ENCODE data around the gene SCAND1.
"Not testable (repeated sequence)": the region's sequence is repeated elsewhere in the genome, so short reads cannot be mapped to it uniquely, and the experiment has no call there.

Gene SCAND1

DNA sequence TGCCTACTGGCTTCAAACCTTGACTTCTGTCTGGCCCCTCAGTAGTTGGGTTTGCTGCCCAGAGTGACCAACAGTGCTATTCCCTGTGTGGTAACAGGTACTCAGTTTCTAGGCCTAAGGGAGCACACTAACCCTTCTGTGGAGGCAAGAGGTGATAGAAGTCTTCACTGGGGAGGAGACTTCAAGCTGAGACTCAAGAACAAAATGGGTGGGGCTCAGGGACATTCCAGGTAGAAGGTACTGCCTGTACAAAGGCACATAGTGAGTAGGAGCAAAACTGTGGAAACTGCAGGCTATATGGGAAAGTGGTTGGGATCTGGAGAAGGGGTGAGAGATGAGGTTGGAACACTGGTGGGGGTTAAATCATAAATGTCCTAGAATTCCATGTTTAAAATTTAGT lies 2.3 kb upstream of the SCAND1 start:
- no peak overlapping the region for H3K27ac ChIP-seq (ENCODE audit: low read depth, low read length)
- no peaks in the 10 kb centered on the region for H3K27me3 ChIP-seq (ENCODE audit: control insufficient read depth, insufficient read depth, low read length)
- H3K9ac ChIP-seq (ENCODE audit: low read depth, low read length), result no peak overlapping the region
- H3K9me3 ChIP-seq (ENCODE audit: control insufficient read depth, insufficient read depth, low read length), result no peaks in the 10 kb centered on the region
- no peak overlapping the region for H3K4me3 ChIP-seq (ENCODE audit: low read depth, low read length)
- peaks cover 15% of the 10 kb centered on the region for H3K4me1 ChIP-seq (ENCODE audit: control insufficient read depth, insufficient read depth, low read length)
- no peaks in the 10 kb centered on the region for H3K36me3 ChIP-seq (ENCODE audit: control insufficient read depth, insufficient read depth, low read length)

DNA sequence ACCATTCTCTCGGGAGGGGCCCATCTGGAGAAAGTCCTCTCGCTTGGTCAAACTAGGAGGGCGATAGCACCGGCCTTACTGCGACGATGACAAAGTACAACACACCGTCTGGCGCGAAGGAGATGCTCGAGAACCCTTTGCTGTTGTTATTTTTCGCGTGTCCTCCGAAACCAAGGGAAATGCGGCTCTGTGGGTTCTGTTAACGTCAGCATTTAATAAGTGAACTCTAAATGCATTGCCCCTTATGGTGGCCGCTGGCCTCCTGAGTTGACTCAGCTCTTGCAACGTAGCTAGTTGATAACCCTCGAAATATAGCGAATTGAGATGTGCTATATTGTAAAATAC lies 577 bp upstream of the SCAND1 start:
- peak overlapping the region; percentile 98 for H3K4me3 ChIP-seq (ENCODE audit: low read depth, low read length)
- peak overlapping the region; percentile 100 for H3K27ac ChIP-seq (ENCODE audit: low read depth, low read length)

DNA sequence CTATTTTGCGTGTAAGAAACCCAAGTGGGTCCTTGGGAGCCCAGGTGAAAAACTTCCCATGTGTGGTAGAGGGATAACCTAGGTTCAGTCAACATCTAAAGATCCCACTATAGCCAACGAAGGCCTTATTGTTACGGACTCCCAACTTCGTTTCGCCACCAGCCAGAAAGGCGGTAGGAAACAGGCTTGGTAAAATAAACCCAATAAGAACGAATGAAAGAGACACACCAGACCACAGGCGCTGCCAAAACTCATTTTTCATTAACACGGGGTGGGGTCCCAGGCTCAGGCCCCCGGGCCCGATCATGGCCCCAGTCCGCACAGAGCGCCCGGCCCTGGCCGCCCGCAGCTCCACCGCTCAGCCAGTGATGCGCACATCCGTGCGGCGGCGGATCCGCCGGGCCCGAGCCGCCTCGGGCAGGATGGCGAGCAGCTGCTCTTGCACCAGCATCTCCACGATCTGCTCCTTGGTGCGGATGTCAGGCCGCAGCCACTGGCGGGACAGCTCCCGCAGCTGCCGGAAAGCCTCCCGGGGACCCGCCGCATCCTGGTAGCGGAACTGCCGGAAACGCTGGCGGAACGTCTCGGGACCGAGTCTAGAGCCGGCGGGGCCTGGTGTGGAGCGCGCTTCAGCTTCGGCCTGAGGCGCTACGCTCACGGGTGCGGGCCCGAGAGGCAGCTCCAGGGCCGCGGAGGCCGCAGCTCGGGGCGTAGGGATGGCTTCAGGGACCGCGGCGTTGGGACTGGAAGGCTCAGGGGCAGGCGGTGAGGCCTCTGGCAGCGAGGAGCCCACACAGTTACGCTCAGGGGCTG lies 709 bp downstream of the SCAND1 start:
- H3K9ac ChIP-seq (ENCODE audit: low read depth, low read length), result peak overlapping the region; percentile 99
- peak overlapping the region; percentile 98 for H3K4me3 ChIP-seq (ENCODE audit: low read depth, low read length)
- H3K27me3 ChIP-seq (ENCODE audit: control insufficient read depth, insufficient read depth, low read length), result no peaks in the 10 kb centered on the region
- peak overlapping the region; percentile 100 for H3K27ac ChIP-seq (ENCODE audit: low read depth, low read length)
- no peaks in the 10 kb centered on the region for H3K9me3 ChIP-seq (ENCODE audit: control insufficient read depth, insufficient read depth, low read length)
- peaks cover 15% of the 10 kb centered on the region for H3K4me1 ChIP-seq (ENCODE audit: control insufficient read depth, insufficient read depth, low read length)
- peaks cover 1% of the 10 kb centered on the region for H3K36me3 ChIP-seq (ENCODE audit: control insufficient read depth, insufficient read depth, low read length)

More for the DNA sequence above, 577 bp upstream of the SCAND1 start:
- Histone ChIP-seq H3K4me1 (ENCODE audit: control insufficient read depth, insufficient read depth, low read length) (peaks cover 15% of the 10 kb centered on the region), H3K27me3 (ENCODE audit: control insufficient read depth, insufficient read depth, low read length) (no peaks in the 10 kb centered on the region), H3K9ac (ENCODE audit: low read depth, low read length) (peak overlapping the region; percentile 99), H3K9me3 (ENCODE audit: control insufficient read depth, insufficient read depth, low read length) (no peaks in the 10 kb centered on the region), H3K36me3 (ENCODE audit: control insufficient read depth, insufficient read depth, low read length) (no peaks in the 10 kb centered on the region; the same call in 1 of the 2 replicates)

DNA sequence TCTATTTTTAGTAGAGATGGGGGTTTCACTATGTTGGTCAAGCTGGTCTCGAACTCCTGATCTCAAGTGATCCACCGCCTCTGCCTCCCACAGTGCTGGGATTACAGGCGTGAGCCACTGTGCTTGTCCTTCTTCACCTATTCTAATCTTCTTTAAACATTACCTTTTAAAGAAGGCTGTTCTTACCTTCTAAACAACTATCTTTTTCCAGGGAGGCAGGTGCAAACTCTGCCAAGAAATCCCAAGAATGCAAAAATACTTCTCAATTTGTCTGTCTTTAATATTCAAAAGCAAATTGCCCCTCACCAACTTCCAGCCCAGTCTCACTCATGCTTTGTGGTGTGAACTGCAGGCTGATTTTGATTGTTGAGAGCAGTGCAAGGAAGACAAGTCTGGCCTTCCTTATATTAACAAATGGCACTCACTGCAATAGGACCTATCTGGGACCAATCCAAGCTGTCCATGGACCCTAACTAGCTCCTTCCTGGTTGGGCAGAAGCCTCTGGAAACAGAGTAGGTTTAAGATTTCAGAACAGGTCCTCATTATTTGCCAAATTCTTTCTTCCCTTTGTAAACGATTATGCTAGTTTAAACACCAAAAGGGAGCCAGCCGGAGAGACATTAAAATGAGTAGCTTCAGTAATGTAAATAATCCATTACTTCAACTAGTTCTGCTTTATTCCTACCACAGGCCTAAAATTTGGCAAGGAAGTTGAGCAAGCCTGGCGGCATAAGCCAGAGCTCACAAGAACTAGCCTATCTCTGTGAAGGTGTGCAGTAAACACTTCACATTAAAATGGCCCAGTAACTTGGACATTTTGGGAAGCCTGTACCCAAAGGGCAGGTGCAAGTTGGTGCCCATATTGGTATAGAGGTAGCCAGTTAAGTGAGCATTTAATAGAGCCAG lies 1.6 kb downstream of the SCAND1 start:
- Histone ChIP-seq H3K27me3 (ENCODE audit: control insufficient read depth, insufficient read depth, low read length) (no peaks in the 10 kb centered on the region), H3K36me3 (ENCODE audit: control insufficient read depth, insufficient read depth, low read length) (peaks cover 10% of the 10 kb centered on the region)

DNA sequence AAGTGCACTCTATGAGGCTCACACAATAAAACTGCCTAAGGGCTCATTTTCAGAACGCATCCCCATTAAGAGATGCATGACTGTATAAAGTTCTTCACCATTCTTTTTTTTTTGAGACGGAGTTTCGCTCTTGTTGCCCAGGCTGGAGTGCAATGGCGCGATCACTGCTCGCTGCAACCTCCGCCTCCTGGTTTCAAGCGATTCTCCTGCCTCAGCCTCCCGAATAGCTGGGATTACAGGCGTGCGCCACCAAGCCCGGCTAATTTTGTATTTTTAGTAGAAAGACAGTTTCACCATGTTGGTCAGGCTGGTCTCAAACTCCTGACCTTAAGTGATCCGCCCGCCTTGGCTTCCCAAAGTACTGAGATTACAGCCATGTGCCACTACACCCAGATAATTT lies 2.2 kb downstream of the SCAND1 start:
- H3K27me3 ChIP-seq (ENCODE audit: control insufficient read depth, insufficient read depth, low read length); H3K27ac ChIP-seq (ENCODE audit: low read depth, low read length); H3K9ac ChIP-seq (ENCODE audit: low read depth, low read length); H3K9me3 ChIP-seq (ENCODE audit: control insufficient read depth, insufficient read depth, low read length): not testable (repeated sequence)
- H3K4me1 ChIP-seq (ENCODE audit: control insufficient read depth, insufficient read depth, low read length), result peaks cover 15% of the 10 kb centered on the region
- peak overlapping the region; percentile 98; the same call in 1 of the 2 replicates for H3K4me3 ChIP-seq (ENCODE audit: low read depth, low read length)
- peaks cover 12% of the 10 kb centered on the region for H3K36me3 ChIP-seq (ENCODE audit: control insufficient read depth, insufficient read depth, low read length)

More for the DNA sequence above, 1.6 kb downstream of the SCAND1 start:
- peak overlapping the region; percentile 100 for H3K27ac ChIP-seq (ENCODE audit: low read depth, low read length)
- H3K4me3 ChIP-seq (ENCODE audit: low read depth, low read length), result peak overlapping the region; percentile 98
- no peaks in the 10 kb centered on the region for H3K9me3 ChIP-seq (ENCODE audit: control insufficient read depth, insufficient read depth, low read length)
- H3K4me1 ChIP-seq (ENCODE audit: control insufficient read depth, insufficient read depth, low read length), result peaks cover 15% of the 10 kb centered on the region
- peak overlapping the region; percentile 99 for H3K9ac ChIP-seq (ENCODE audit: low read depth, low read length)

DNA sequence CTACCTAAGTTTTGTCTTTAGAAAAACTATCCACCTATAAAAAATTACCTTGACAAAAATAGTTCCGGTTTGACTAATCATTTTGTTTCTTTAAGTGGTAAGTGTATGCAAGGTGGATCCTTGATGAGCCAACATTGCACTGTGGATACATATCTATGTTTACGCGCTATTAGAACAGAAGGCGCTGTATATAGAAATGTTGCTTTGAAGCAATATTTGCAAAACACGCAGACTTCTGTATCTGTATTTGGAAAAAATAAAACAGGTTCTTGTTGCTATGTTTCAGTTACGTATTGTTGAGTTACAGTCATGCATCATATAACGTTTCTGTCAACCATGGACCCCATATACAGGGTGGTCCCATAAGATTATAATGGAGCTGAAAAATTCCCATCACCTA lies 4.2 kb downstream of the SCAND1 start:
- no peaks in the 10 kb centered on the region for H3K27me3 ChIP-seq (ENCODE audit: control insufficient read depth, insufficient read depth, low read length)
- H3K4me3 ChIP-seq (ENCODE audit: low read depth, low read length), result no peak overlapping the region
- no peak overlapping the region for H3K27ac ChIP-seq (ENCODE audit: low read depth, low read length)
- H3K9me3 ChIP-seq (ENCODE audit: control insufficient read depth, insufficient read depth, low read length), result no peaks in the 10 kb centered on the region
- peaks cover 11% of the 10 kb centered on the region for H3K4me1 ChIP-seq (ENCODE audit: control insufficient read depth, insufficient read depth, low read length)
- H3K36me3 ChIP-seq (ENCODE audit: control insufficient read depth, insufficient read depth, low read length), result peaks cover 19% of the 10 kb centered on the region
- no peak overlapping the region for H3K9ac ChIP-seq (ENCODE audit: low read depth, low read length)

DNA sequence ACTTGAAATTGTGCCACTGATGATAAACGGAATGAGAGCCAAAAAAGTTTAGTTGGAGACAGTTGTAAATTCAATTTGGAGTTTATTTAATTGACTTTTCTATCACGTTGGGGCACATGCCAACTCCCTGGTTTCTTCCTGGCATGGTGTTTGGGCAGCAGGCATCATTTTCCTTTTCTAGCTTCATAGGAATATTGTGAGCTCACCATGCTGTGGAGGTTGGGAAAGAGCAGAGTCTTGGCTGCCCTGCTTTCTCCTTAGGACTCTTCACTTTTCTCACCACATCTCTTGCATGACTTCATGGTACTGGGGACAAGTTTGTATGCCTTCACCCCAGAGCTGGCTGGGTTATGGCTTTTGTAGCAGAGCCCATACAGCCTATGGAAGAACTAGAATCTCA lies 6.4 kb downstream of the SCAND1 start:
- Histone ChIP-seq H3K36me3 (ENCODE audit: control insufficient read depth, insufficient read depth, low read length) (peaks cover 32% of the 10 kb centered on the region), H3K4me1 (ENCODE audit: control insufficient read depth, insufficient read depth, low read length) (peaks cover 6% of the 10 kb centered on the region), H3K9me3 (ENCODE audit: control insufficient read depth, insufficient read depth, low read length) (no peaks in the 10 kb centered on the region), H3K9ac (ENCODE audit: low read depth, low read length) (no peak overlapping the region), H3K4me3 (ENCODE audit: low read depth, low read length) (no peak overlapping the region), H3K27ac (ENCODE audit: low read depth, low read length) (no peak overlapping the region), H3K27me3 (ENCODE audit: control insufficient read depth, insufficient read depth, low read length) (no peaks in the 10 kb centered on the region)

DNA sequence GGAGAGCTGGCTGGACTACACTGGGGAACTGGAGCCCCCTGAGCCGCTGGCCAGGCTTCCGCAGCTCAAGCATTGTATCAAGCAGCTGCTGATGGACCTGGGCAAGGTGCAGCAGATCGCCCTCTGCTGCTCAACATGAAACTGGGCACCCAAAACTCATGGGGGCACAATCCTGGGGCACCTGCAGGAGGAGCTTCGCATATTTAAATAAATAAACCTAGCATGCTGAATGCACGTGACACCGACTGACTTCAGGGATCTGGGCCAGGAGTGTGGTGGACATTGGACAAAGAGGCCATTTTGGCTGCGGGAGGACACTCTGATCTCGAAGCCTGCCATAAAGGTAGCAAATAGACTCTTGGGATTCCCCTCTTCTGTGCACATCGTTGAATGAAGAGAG lies 6.8 kb downstream of the SCAND1 start:
- no peak overlapping the region for H3K27ac ChIP-seq (ENCODE audit: low read depth, low read length)
- no peak overlapping the region for H3K9ac ChIP-seq (ENCODE audit: low read depth, low read length)
- H3K36me3 ChIP-seq (ENCODE audit: control insufficient read depth, insufficient read depth, low read length), result peaks cover 33% of the 10 kb centered on the region
- peaks cover 2% of the 10 kb centered on the region for H3K4me1 ChIP-seq (ENCODE audit: control insufficient read depth, insufficient read depth, low read length)
- H3K27me3 ChIP-seq (ENCODE audit: control insufficient read depth, insufficient read depth, low read length), result no peaks in the 10 kb centered on the region
- no peak overlapping the region for H3K4me3 ChIP-seq (ENCODE audit: low read depth, low read length)
- no peaks in the 10 kb centered on the region for H3K9me3 ChIP-seq (ENCODE audit: control insufficient read depth, insufficient read depth, low read length)

DNA sequence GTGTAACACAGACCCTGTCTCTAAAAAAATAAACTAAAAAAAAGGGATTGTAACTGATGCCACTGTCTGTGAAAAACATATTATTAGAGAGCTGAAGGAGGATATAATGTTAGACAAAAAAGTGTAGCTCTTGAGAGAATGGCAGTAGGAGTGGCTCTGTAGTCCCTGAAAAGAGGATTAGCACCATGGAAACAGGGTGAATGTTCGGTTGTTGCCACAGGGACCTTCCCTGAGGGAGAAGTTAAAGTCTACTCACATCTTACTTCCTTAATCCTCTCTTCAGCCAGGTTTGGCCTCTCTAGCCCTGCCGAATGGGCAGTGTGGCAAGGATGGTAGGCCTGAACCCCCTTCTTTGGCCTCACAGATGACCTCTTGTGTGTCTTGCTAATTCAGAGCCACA lies 12.1 kb downstream of the SCAND1 start:
- Histone ChIP-seq H3K4me1 (ENCODE audit: control insufficient read depth, insufficient read depth, low read length) (peaks cover 9% of the 10 kb centered on the region), H3K9me3 (ENCODE audit: control insufficient read depth, insufficient read depth, low read length) (no peaks in the 10 kb centered on the region), H3K9ac (ENCODE audit: low read depth, low read length) (no peak overlapping the region), H3K27ac (ENCODE audit: low read depth, low read length) (no peak overlapping the region), H3K27me3 (ENCODE audit: control insufficient read depth, insufficient read depth, low read length) (no peaks in the 10 kb centered on the region), H3K36me3 (ENCODE audit: control insufficient read depth, insufficient read depth, low read length) (peaks cover 54% of the 10 kb centered on the region), H3K4me3 (ENCODE audit: low read depth, low read length) (no peak overlapping the region)

DNA sequence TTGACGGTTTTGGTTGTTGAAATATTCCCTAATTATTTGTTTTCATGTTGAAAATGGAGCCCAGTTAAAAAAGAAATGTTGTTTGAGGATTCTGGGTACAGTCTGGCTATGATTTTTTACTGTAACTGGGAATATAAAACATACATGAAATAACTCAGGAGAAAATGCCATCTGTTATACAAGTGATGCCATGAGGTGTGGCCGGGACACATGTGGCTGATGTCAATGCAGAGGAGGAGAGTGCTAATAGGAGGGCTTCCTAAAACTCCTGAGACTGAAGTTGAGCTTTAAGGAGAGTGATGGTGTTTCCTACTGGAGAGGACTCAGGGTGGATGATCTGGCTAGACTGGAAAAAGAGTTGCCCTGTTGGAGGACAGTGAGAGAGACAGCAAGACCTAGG lies 12.7 kb downstream of the SCAND1 start:
- Histone ChIP-seq H3K9me3 (ENCODE audit: control insufficient read depth, insufficient read depth, low read length) (no peaks in the 10 kb centered on the region), H3K27ac (ENCODE audit: low read depth, low read length) (no peak overlapping the region), H3K36me3 (ENCODE audit: control insufficient read depth, insufficient read depth, low read length) (peaks cover 57% of the 10 kb centered on the region), H3K27me3 (ENCODE audit: control insufficient read depth, insufficient read depth, low read length) (no peaks in the 10 kb centered on the region), H3K4me3 (ENCODE audit: low read depth, low read length) (no peak overlapping the region), H3K4me1 (ENCODE audit: control insufficient read depth, insufficient read depth, low read length) (peaks cover 9% of the 10 kb centered on the region), H3K9ac (ENCODE audit: low read depth, low read length) (no peak overlapping the region)

DNA sequence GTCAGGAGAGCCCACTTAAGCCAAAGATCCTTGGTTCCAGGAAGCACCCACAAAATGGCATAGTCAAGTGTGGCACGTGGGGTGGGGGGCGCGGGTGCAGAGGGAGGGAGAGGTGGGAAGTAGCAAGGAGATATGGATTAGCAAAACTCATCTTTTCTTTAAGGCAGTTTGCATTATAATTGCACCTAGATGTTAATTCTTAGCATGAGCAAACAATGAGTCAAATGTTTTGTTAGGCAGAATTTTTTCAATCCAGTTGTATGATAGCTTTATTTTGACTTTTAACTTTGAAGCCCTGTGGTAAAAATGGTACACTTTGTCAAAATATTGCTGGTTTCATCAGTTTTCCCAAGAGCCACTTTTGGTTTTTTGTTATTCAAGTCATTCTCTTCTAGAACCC lies 15.0 kb downstream of the SCAND1 start:
- Histone ChIP-seq H3K9me3 (ENCODE audit: control insufficient read depth, insufficient read depth, low read length) (no peaks in the 10 kb centered on the region), H3K36me3 (ENCODE audit: control insufficient read depth, insufficient read depth, low read length) (peaks cover 48% of the 10 kb centered on the region), H3K9ac (ENCODE audit: low read depth, low read length) (no peak overlapping the region), H3K4me1 (ENCODE audit: control insufficient read depth, insufficient read depth, low read length) (peaks cover 16% of the 10 kb centered on the region), H3K27me3 (ENCODE audit: control insufficient read depth, insufficient read depth, low read length) (no peaks in the 10 kb centered on the region), H3K4me3 (ENCODE audit: low read depth, low read length) (no peak overlapping the region), H3K27ac (ENCODE audit: low read depth, low read length) (no peak overlapping the region)

All from HUES48 (cell line).